IPS DF 4.7 (cell line): ENCODE results near the gene EIF4B.
"Not testable (repeated sequence)": the region's sequence is repeated elsewhere in the genome, so short reads cannot be mapped to it uniquely, and the experiment has no call there.

Experiments
- DNase-seq: peaks from one replicate; pipeline ENCODE4 v3.0.0-alpha.2; 2013; ENCODE audit warnings: low spot score; ENCODE audit errors: extremely low read depth

Gene EIF4B

DNA sequence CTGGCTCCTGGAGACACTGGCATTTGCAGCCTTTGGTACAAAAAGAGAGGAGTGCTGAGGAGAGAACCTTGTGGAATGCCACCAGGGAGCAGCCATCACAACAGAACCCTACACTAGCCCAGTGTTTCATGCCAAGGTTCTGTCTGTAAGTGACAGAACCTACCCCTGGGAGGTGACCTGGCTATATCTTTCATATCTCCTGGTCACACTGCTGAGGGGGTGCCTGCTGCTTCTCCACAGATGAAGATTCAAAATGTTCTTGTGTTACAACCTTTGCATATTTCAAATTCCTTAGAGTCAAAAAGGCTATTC lies 12.7 kb upstream of the EIF4B start:
- no peak for DNase-seq

- no peak for DNase-seq
Measured at GRCh38 chr12:53004178-53004577, 2.1 kb upstream of the EIF4B start.

- DNase-seq = no peak
Measured at GRCh38 chr12:53004582-53004981, 1.7 kb upstream of the EIF4B start.

GRCh38 chr12:53005215-53005985 lies 856 bp upstream of the EIF4B start:
- DNase-seq = no peak

DNA sequence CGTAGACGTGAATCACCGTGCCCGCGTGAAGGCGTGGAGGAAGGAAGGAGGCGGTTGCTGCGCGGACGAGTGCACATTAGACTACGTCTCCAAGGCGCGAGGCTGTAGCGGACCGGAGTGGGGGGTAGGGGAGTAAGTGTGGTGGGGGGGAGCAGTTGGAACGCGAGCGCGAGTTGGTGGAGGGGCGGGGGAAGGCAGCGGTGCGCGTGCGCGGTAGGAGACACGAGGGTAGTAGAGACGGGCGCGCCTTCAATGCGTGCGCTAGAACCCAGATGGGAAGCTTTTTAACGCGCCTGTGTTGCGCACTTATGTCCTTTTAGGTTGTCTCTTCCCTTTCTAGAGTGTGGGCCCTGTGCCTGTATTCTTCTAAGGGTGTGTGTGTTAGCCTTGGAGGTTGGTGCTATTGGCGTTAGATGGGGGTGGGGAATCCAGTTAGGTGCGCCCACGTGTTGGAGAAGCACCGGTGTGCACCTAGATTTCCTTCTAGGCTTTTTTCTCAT lies 604 bp downstream of the EIF4B start:
- no peak for DNase-seq

DNA sequence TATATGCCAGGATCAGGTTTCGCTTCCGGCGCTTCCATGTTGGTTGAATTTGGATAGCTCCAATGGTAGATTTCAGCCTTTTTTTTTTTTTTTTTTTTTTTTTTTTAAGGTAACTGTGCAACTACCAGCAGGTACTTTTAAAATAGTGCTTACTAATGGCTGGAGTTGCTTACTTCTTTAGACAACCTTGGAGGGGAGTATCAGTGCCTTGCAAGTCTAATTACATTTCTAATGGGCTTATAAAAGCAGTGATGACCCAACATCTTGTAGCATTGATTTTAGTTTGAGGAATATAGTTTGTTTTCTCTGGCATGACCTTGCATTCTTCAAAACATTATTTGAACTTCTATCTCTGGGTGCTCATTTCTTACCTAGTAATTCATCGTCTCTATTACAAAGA lies 1.1 kb downstream of the EIF4B start:
- DNase-seq = no peak

GRCh38 chr12:53008760-53009159 lies 2.5 kb downstream of the EIF4B start:
- not testable (repeated sequence) for DNase-seq

GRCh38 chr12:53010955-53011354 lies 4.7 kb downstream of the EIF4B start:
- DNase-seq = no peak

DNA sequence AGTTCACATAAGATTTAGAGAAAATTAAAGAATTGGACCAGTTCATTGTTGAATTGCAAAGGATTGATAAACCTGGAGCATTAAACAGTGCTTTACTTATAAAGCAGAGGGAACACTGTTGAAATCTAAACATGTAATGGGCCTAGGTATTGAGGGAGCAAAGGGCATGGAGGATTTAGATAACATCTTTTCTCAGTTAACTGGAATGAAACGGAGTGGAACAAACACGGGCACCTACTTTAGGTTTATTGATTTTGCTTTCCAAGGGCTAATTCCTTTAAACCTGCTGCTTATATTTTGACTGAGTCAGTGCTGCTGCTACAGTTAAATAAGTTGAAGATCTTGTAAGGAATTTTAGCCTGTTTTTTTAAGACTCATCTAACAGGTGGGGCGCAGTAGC lies 5.6 kb downstream of the EIF4B start:
- no peak for DNase-seq

- DNase-seq = no peak
Measured at GRCh38 chr12:53012928-53013327, 6.7 kb downstream of the EIF4B start.

GRCh38 chr12:53014709-53015108 lies 8.5 kb downstream of the EIF4B start:
- no peak for DNase-seq

- no peak for DNase-seq
Measured at GRCh38 chr12:53025250-53025649, 19.0 kb downstream of the EIF4B start.

- not testable (repeated sequence) for DNase-seq
Measured at GRCh38 chr12:53027014-53027413, 20.8 kb downstream of the EIF4B start.

GRCh38 chr12:53031616-53032015 lies 25.4 kb downstream of the EIF4B start:
- no peak for DNase-seq

GRCh38 chr12:53033832-53034231 lies 27.6 kb downstream of the EIF4B start:
- DNase-seq = not testable (repeated sequence)

GRCh38 chr12:53034459-53034858 lies 28.2 kb downstream of the EIF4B start:
- DNase-seq = no peak

DNA sequence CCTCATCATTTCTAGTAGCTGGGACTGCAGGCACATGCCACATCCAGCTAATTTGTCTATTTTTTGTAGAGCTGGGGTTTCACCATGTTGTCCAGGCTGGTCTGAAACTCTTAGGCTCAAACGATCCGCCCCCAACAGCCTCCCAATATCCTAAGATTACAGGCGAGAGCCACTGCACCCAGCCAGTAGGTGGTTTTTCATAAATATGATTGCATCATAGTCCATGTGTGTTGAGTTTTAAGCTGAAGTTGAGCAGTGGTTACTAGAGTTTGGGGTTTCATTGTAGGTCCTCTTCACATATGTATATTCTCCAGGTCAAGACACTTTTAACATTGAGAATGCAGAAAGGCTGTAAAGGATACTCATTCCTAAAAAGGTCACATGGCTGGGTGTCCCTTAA lies 30.5 kb downstream of the EIF4B start:
- no peak for DNase-seq

DNA sequence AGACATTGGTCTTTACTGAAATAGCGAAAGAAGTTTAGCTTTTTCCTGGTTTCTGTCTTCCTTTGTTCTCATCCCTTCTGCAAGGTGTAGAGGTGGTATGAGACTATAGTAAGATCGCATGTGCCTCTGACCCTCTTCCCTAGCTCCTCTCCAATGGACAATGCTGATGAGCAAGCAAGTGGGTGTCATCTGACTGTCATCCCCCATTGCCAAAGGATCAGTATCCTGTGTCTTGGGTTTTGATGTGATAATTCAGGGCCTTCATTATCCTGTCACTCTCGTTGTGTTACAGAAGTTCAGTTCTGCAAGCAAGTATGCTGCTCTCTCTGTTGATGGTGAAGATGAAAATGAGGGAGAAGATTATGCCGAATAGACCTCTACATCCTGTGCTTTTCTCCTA lies 33.6 kb downstream of the EIF4B start:
- no peak for DNase-seq

DNA sequence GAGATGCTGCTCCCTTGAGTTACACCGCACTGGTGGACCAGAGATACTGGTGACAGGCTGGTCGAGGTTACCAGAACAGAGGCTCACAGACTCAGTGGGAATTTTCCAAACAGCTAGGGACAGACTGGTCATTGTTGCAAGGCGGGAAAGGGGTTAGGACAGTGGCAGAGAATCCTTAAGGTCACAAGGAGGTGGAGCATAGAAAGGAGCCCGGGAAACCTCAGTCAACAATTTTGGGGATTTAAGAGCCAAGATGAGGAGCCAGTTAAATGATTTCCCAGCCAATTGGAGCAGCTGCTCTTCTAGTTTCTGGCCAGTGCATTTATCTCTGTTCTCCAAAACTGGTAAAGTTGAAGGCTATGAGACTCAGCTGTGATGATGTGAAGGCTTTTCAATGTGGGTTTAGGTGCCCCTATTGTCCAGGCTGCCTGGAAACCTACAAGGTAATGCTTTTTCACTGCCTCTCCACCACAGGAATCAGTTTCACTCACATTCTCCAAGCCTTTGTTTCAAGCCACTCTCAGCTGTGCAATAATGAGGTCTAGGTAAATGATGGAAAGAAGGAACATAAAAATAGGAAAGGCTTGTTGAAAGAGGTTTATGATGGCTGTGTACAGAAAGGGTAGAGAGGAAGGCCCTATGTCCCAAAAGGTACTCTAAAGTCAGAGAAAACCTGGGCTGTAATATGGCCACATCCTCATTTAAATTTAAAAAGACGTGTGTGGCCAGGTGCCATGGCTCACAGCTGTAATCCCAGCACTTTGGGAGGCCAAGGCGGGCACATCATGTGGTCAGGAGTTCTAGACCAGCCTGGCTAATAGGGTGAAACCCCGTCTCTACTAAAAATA lies 36.6 kb downstream of the EIF4B start:
- no peak for DNase-seq

GRCh38 chr12:53044052-53044581 lies 37.9 kb downstream of the EIF4B start:
- no peak for DNase-seq

GRCh38 chr12:53044896-53045695 lies 38.8 kb downstream of the EIF4B start:
- no peak for DNase-seq

- DNase-seq = no peak
Measured at GRCh38 chr12:53045696-53046045, 39.4 kb downstream of the EIF4B start.
